Activated CD8-positive, alpha-beta memory T cell treated with anti-CD3 and anti-CD28 coated beads for 48 hours (primary cell): ENCODE measurements around the gene HSD17B12.

Experiments
- DNase-seq, 3 experiments: peaks; one replicate each; pipeline ENCODE4 v3.0.0-alpha.2; 2020; ENCODE audit warnings: low read depth in 2 of 3, low spot score in 2 of 3

Gene HSD17B12

GRCh38 chr11:43687120-43687791 is 6.7 kb downstream of the HSD17B12 start:
- no peak for DNase-seq

DNA sequence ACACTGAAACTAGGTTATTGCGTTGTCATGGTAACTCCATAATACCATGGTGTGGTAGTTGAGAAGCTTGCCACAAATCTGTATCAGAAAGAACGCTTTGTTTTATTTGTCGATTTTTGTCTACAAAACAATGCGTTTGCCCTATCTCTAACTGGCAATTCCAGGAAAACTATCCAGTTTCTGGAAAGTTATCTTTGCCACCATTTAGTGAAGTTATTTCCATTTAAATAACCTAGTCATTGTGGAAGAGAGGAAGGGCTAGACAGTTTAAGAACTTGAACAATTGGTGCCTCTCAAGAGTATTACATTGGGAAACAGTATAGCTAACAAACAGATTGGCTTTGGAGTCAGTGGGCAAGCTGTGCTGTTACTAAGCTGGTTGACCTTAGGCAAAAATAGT is 7.9 kb downstream of the HSD17B12 start:
- no peak for DNase-seq

GRCh38 chr11:43689167-43689566 is 8.6 kb downstream of the HSD17B12 start:
- no peak for DNase-seq

DNA sequence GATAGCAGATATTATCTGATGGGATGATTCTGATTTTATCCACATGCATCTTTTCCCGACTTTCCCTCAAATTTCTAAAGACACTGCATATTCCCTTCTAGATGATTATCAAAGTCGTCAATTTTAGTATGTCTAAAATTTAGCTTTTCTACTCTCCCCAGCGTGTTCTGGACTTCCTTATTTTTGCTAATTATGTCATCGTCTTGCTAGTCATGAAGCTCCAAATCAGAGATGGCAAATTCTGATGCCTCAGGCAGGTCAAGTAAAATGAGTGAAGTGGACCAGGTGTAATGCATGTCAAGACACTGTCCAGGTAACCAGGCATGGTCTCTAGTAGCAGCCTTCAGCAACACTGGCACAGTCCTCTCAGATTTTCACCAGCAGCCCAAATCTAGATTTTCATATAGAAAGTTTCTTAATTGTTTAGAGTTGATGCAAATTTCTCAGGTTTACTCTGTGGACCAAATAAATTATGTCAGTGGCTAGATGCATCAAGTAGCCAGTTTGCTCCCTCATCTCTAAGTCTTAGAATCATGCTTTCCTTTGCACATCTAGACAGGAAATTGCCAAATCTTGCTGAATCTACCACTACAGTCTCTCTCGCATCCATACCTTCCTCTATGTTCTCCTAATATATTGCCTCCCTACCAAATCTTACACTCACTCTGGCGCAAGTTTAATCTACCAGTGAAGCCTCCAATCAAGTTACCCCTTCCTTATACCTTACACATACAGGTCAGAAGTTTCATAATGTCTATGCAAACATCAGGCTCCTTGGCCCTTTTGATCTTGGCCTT is 10.6 kb downstream of the HSD17B12 start:
- DNase-seq = no peak

DNA sequence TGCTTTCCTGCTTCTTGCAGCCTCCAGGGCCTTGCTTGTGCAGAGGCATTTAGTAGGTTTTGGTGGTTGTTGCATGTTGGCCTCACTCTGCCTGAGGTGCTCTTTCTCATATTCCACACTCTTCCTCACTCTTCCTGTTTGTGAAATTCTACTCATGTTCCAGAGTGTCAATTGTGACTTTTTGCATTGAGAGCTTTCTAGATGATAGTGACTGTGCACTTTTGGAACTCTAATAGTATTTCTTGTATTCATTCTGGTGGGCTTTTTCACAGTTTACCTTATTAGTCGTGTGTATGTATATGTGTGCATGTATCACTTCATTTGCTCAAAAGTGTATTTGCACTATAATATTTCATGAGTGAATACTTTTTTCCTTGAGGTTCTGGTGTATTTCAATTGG is 11.3 kb downstream of the HSD17B12 start:
- no peak for DNase-seq

DNA sequence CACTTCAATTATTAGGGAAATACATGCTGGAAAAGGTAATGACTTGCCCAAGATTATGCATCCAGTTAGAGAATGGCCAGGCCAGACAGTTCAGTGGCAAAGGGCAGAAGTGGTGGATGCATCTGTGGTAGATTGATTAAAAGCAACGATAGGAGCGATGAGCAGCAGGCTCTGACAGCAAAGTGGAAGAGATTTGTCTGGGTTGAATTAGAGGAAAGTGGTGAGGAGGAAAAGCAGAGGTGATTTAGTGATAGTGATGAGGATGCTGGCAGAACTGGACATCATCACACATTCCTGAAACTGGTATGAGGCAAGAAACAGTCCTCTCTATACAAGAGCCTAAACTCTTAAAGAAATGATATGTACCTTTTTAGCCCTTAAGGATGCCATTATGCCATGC is 12.5 kb downstream of the HSD17B12 start:
- no peak for DNase-seq

DNA sequence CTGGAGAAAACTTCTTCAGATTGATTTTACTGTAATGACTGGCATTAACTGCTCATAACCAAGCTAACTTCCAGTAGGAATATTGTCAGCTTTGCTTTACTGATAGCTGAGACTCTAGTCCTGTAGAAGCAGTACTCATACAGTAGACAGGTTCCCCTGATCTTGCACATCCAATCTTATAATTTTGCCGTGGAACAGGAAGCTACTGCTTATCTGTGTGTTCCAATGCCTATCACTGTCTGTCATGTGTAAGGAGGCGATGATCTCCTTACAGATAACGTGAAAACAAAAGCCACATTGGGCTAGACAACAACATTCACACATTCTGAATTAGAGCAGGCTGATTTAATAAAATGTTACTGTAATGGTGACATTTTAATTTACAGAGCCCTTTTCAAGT is 13.2 kb downstream of the HSD17B12 start:
- no peak for DNase-seq

GRCh38 chr11:43694477-43694876 is 13.9 kb downstream of the HSD17B12 start:
- no peak for DNase-seq

GRCh38 chr11:43697679-43698078 is 17.1 kb downstream of the HSD17B12 start:
- no peak for DNase-seq

DNA sequence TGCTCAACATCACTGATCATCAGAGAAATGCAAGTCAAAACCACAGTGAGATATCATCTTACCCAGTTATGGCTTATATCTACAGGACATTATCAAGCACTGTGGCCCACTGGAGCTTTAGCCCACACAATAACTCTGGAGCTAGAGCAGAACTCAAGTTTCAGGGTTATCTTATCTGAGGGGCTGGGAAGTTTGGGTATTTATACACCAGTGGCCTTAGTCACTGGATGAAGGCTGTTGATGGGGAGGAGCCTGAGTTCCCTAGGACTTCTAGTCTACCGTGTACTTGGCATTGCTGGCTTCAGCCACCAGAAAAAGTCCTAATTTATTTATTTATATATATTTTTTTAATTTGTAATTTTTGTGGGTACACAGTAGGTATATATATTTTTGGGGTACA is 19.3 kb downstream of the HSD17B12 start:
- DNase-seq = no peak

DNA sequence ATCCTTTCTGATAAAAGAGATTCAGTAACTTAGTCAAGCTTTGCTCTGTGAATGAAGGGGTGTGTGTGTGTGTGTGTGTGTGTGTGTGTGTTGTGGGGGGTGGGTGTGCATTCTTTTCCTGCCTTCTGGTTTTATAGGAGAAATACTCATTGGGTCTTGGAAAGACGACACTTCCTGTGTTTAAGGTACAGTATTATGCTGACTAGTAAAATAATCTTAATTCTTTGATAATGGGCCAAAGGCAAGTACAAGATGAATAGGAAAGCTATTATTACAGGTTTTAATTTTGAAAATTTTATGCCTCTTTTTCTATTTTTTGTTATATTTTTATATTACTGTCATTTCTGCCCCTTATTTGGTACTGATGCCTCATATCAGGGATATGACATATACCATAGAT is 26.1 kb downstream of the HSD17B12 start:
- DNase-seq = no peak

DNA sequence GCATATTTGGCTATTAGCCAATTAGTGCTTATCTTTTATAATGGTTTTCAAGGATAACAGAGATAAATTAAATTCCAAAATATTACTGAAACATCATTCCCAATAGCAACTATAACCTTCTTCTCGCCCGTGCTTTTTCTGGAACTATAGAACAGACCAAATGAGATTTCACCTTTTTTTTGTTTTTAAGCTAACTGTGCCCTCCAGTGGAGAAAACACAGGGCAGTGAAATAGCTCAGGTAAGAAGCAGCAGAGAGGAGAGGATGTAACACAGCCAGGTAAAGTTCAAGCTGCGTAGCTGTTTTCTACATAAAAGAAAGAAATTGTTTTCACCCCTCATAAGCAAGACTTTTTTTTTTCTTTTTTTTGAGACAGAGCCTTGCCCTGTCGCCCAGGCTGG is 28.2 kb downstream of the HSD17B12 start:
- no peak for DNase-seq

GRCh38 chr11:43709689-43710088 is 29.2 kb downstream of the HSD17B12 start:
- no peak for DNase-seq

DNA sequence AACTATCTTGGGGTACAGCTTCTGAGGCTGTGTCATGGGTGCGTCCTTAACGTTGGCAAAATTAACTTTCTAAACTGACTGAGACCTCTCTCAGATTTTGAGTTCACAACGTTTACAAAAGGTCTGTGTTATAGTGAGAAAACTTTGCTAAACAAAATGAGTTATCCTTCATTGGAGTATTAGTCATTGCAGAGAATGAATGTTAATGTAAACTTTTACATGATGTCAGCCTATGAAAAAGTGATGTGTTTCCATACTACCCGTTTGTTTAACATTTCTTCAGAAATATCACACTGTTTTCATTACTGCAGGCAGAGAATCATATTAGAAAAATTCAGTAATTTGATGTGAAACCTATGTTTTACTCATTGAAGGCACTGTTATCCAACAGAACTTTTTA is 32.1 kb downstream of the HSD17B12 start:
- no peak for DNase-seq

DNA sequence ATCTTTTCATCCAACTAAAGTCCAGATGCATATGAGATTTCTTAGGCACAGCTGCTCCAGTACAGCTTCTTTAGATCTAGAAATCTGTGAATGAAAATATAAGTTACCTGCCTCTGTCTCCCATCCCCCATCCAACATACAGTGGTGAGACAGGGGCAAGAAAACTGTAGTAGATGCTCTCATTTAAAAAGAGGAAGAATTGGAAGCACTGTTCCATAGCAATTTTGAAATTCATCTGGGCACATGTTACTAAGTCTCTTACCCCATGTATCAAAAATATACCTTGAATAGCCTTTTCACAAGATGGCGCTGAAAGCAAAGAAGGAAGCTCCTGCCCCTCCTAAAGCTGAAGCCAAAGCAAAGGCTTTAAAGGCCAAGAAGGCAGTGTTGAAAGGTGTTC is 37.8 kb downstream of the HSD17B12 start:
- DNase-seq = no peak

DNA sequence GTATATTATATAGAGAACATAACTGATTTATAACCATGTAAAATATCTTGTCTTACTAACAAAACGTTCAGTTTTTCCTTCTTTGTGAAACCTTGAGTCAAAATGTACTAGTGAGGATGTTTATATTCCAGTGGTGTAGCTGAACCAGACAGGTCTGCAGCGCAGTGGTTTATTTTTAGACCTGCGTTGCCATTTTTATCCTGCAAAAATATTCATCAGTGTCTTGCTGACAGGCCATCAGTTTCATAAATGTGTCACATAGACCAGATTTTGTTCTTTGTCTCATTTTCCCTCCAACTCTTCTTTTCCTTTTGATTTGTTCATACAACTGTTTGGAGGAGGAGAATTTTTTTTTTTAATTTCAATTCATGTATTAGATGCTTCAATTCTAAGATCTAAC is 43.1 kb downstream of the HSD17B12 start:
- DNase-seq = no peak

- DNase-seq = no peak
These were observed 51.7 kb downstream of the HSD17B12 start for GRCh38 chr11:43732225-43732624.

DNA sequence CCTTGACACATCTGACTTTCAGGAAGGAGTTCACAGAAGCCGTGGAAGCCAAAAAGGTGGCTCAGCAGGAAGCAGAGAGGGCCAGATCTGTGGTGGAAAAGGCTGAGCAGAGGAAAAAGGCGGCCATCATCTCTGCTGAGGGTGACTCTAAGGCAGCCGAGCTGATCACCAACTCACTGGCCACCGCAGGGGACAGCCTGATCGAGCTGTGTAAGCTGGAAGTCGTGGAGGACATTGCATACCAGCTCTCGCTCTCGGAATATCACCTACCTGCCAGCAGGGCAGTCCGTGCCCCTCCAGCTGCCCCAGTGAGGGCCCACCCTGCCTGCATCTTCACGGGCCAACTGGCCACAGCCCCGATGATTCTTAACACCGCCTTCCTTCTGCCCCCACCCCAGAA is 53.7 kb downstream of the HSD17B12 start:
- no peak for DNase-seq

GRCh38 chr11:43735115-43735514 is 54.6 kb downstream of the HSD17B12 start:
- DNase-seq = no peak

GRCh38 chr11:43735961-43736360 is 55.4 kb downstream of the HSD17B12 start:
- DNase-seq = no peak

GRCh38 chr11:43736502-43737200 is 56.1 kb downstream of the HSD17B12 start:
- DNase-seq = no peak

DNA sequence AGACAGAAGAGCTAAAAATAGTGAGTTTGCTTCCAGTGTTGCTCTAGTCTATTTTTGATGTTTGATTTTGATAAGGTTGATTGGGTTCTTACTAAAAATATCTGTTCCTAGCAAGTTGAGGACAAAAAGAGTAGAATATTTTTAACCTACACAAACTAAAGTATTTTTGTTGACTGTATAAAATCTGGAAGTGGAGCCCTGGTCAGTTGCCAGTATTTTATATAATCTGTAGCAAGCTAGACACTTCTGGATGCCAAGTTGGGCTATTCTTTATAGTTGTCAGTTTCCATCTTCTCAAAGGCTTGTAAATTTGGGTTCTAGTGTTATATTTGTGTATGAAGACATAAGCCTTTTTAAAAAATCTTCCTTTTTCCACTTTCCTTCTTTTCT is 56.7 kb downstream of the HSD17B12 start:
- no peak for DNase-seq
